Activated CD4-positive, alpha-beta T cell treated with anti-CD3 and anti-CD28 coated beads for 36 hours (primary cell): Measurements from ENCODE around the gene SYNPO. TPM values are rescaled to one million over a fixed set of nuclear protein-coding genes. Genes with fewer than 3 reads are reported as not detected.

Source experiments
- ATAC-seq: fragments of 200-7000 bp; cut with Tn5 transposase; one replicate; pipeline ENCODE4 v1.10.0; 2021; ENCODE audit warnings: mild to moderate bottlenecking, moderate library complexity
- CTCF ChIA-PET: fragments of 350-600 bp; sonication (Branson Sonifier 250); formaldehyde crosslinking; loops from one replicate; lab custom pipeline; 2021; ENCODE audit warnings: antibody characterized with exemption; lab: Charles Lee
- POLR2A ChIA-PET: fragments of 350-600 bp; sonication (Branson Sonifier 250); formaldehyde crosslinking; loops from one replicate; lab custom pipeline; 2021; ENCODE audit warnings: antibody characterized with exemption, inconsistent platforms; lab: Charles Lee
- DNase-seq: peaks from one replicate; pipeline ENCODE4 v3.0.0-alpha.2; 2020
- H3K27ac Mint-ChIP-seq: one replicate; pipeline ENCODE4 v1.8.0; 2021; ENCODE audit warnings: mixed read lengths
- H3K27me3 Mint-ChIP-seq: one replicate; pipeline ENCODE4 v1.8.0; 2021; ENCODE audit warnings: mixed read lengths
- H3K36me3 Mint-ChIP-seq: one replicate; pipeline ENCODE4 v1.8.0; 2021; ENCODE audit warnings: low read depth, mixed read lengths
- H3K4me1 Mint-ChIP-seq: one replicate; pipeline ENCODE4 v1.8.0; 2021; ENCODE audit warnings: mixed read lengths
- H3K4me3 Mint-ChIP-seq: one replicate; pipeline ENCODE4 v1.8.0; 2021; ENCODE audit warnings: mild to moderate bottlenecking, moderate library complexity, mixed read lengths
- H3K9me3 Mint-ChIP-seq: one replicate; pipeline ENCODE4 v1.8.0; 2021; ENCODE audit warnings: low read depth, mixed read lengths
- intact Hi-C, 2 experiments: fragments of 100-400 bp; cut with DNase I in 1 of 2; cut with micrococcal nuclease in 1 of 2; formaldehyde crosslinking; loops; one replicate each; pipeline versions ENCODE4 v1.14.2 to v1.15.1; 2022 to 2024; cut with DNase I, micrococcal nuclease
- total RNA-seq, 2 experiments: library from RNA; stranded (reverse); gene quantifications; one replicate each; pipeline ENCODE4 v1.2.3, GENCODE V29; 2021

The SYNPO gene
- total RNA-seq, 2 experiments from 2014 or later, result 0.11 to 0.14 TPM

DNA sequence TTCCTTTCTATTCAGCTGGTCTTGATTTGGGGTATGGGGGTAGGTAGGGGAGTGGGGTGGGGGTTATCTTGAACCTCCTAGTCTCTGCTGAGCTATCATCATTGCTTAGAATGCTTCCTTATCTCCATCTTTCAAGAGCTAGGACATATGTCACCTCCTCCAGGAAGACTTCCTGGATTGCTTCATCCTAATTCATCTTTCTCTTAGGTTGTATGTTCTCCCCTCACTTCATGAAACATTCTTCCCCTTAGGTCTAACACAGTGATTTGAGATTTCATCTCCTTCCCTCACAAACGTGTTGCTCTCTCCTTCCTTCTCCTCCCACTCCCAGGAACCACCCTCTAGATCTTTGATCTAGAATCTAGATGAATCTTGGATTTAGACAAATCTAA lies 2.4 kb upstream of the SYNPO start:
- no peak for ATAC-seq

DNA sequence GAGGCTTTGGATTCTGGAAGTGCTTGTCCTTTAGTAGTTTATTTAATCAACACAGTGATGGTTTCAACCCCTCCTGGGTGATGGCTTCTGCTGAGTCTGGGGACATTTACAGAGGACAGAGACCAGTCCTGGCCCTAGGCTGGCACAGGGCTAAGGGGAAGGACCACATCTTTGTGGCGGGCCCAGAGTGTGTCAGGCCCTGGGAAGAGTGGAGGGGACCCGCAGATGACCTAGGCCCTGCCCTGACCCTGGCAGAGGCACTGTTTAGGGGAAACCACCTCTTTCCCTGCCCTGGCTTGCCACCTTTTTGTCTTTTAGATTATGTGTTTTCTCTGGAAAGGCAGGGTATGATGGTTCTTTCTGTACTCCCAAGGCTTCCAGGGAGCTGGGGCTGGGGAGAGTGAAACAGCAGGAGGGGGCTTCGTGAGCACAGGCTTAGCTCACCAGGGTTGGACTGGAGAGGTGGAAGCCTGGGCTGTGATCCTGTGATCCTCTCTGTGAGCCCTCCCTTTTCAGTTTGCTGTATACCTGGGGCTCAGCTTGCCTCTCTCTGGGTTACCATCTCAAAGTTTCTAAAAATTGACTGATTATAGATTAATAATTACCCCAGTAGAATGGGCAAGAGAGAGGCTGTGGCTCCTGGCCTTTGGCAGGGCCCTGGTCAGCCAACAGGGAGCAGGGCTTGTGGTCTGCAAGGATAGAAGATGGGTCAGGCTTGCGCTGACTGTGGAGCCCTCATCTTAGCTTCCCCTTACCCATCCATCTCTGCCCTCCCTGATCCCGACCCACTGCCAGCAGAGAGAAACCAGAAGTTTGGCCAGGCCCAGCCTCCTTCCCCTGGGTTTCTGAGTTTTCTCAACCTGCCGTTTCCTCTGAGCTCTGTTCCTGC lies 1.7 kb upstream of the SYNPO start:
- POLR2A ChIA-PET, result no interaction called here
- no peaks in the 10 kb centered on the region for H3K4me1 Mint-ChIP-seq
- CTCF ChIA-PET, result interaction anchor here (0.6 kb wide), 1 partner anchor 228 kb away, joined by 3 read pairs; no protein-coding TSS in a partner anchor
- H3K4me3 Mint-ChIP-seq, result no peak overlapping the region
- ATAC-seq (no peak), DNase-seq (no peak)
- no peaks in the 10 kb centered on the region for H3K9me3 Mint-ChIP-seq
- H3K36me3 Mint-ChIP-seq, result no peaks in the 10 kb centered on the region
- H3K27me3 Mint-ChIP-seq, result peaks cover 15% of the 10 kb centered on the region
- intact Hi-C loops, result no loop called here
- H3K27ac Mint-ChIP-seq, result no peak overlapping the region

More for the DNA sequence above, 2.4 kb upstream of the SYNPO start:
- Mint-ChIP-seq H3K27ac (no peak overlapping the region), H3K4me3 (no peak overlapping the region), H3K27me3 (peaks cover 15% of the 10 kb centered on the region), H3K4me1 (no peaks in the 10 kb centered on the region), H3K36me3 (no peaks in the 10 kb centered on the region), H3K9me3 (no peaks in the 10 kb centered on the region)
- intact Hi-C loops, result no loop called here
- ChIA-PET CTCF (interaction anchor here (0.5 to 0.6 kb wide), 2 partner anchors 50 to 228 kb away, joined by 3 read pairs; no protein-coding TSS in a partner anchor), POLR2A (interaction anchor here (0.7 kb wide), 1 partner anchor 774 kb away, joined by 3 read pairs; no protein-coding TSS in a partner anchor)
- no peak for DNase-seq

DNA sequence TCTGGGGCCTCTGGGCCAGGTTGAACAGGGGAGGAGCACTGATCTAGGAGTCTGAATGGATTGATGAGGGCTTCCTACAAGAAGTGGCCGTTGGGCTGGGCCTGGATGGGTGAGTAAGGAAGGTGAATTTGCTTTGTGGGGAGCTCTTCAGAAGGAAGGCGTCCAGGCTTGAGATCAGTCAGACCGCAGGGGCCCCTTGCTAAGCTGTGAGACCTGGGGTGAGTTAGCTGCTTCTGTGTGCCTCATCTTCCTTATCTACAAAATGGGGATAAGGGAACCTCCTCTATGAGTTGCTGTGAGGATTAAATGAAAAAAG lies 1.1 kb upstream of the SYNPO start:
- H3K4me3 Mint-ChIP-seq, result no peak overlapping the region
- DNase-seq (no peak), ATAC-seq (no peak)
- peaks cover 15% of the 10 kb centered on the region for H3K27me3 Mint-ChIP-seq
- CTCF ChIA-PET, result no interaction called here
- POLR2A ChIA-PET, result no interaction called here
- no peak overlapping the region for H3K27ac Mint-ChIP-seq
- no peaks in the 10 kb centered on the region for H3K9me3 Mint-ChIP-seq
- no peaks in the 10 kb centered on the region for H3K4me1 Mint-ChIP-seq
- intact Hi-C loops, result no loop called here
- no peaks in the 10 kb centered on the region for H3K36me3 Mint-ChIP-seq

GRCh38 chr5:150639751-150640150 lies 709 bp upstream of the SYNPO start:
- DNase-seq (no peak), ATAC-seq (no peak)
- peaks cover 15% of the 10 kb centered on the region for H3K27me3 Mint-ChIP-seq
- no peak overlapping the region for H3K27ac Mint-ChIP-seq
- ChIA-PET CTCF (no interaction called here), POLR2A (no interaction called here)
- H3K4me1 Mint-ChIP-seq, result no peaks in the 10 kb centered on the region
- H3K4me3 Mint-ChIP-seq, result no peak overlapping the region
- no peaks in the 10 kb centered on the region for H3K9me3 Mint-ChIP-seq
- H3K36me3 Mint-ChIP-seq, result no peaks in the 10 kb centered on the region
- intact Hi-C loops, result no loop called here

DNA sequence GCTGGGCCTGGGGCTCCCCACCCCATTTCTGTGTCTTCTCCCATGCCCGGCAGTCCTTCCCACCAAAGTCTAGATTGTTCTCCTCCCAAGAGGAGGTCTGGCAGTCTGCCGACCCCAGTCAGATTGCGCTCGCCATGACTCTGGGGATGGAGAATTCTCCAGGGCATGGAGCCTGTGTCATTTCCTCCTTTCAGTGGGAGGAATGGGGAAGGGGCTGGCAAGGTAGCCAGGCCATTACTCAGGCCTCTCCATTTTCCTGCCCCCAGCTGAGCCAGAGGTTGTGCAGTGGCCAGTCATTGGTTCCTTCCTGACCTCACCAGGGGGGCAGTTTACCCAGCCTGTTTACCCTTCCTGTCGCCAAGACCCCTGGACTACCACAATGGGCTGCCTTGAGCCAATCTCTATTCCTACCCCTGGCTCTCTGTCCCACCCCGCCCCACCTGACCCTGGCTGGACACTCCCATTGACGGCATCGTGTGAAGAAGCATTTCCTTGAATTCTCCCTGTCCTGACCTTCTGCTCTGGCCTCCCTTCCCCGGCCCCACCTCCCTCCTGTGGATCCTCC lies 628 bp downstream of the SYNPO start:
- no peaks in the 10 kb centered on the region for H3K4me1 Mint-ChIP-seq
- intact Hi-C loops, result no loop called here
- no peak for ATAC-seq
- H3K27me3 Mint-ChIP-seq, result peaks cover 10% of the 10 kb centered on the region
- no peak for DNase-seq
- ChIA-PET POLR2A (no interaction called here), CTCF (no interaction called here)
- H3K4me3 Mint-ChIP-seq, result no peak overlapping the region
- no peak overlapping the region for H3K27ac Mint-ChIP-seq
- H3K9me3 Mint-ChIP-seq, result no peaks in the 10 kb centered on the region
- H3K36me3 Mint-ChIP-seq, result no peaks in the 10 kb centered on the region

DNA sequence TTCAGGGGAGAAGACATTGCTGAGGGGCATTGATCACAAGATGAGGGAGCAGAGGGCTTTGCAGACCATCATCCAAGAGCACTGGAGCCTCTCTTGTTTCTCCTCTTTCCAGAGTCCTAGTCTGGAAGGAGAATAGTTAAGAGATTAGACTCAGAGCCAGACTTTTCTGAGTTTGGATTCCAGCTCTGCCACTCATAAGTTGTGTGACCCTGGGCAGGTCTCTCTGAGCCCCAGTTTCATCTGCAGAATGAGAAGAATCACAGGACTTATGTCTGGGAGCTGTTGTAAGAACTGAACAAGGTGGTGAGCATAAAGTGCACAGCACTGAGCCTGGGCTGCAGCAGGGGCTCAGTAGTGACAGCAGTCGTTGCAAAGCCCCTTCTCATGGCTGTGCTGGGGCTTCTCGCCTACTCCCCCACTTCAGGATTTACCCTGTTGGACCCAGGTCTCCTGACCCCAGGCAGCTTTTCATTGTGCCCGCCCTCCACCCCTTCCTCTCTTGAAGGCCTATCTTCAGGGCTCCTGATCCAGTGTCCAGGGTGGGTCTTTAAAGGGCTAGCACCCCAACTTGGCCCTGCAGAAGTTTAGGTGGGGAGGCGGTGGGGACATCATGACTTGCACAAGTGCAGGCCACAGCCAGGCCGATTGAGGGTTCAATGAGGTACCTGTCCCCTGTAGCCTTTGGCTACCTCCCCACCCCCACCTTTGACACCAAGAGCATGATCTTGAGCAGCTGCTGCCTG lies 1.5 kb downstream of the SYNPO start:
- no peaks in the 10 kb centered on the region for H3K36me3 Mint-ChIP-seq
- ChIA-PET CTCF (interaction anchor here (0.8 kb wide), 1 partner anchor 205 kb away, joined by 4 read pairs; no protein-coding TSS in a partner anchor), POLR2A (no interaction called here)
- H3K9me3 Mint-ChIP-seq, result no peaks in the 10 kb centered on the region
- ATAC-seq (no peak), DNase-seq (no peak)
- intact Hi-C loops, result no loop called here
- H3K4me1 Mint-ChIP-seq, result no peaks in the 10 kb centered on the region
- peaks cover 4% of the 10 kb centered on the region for H3K27me3 Mint-ChIP-seq
- H3K4me3 Mint-ChIP-seq, result no peak overlapping the region
- H3K27ac Mint-ChIP-seq, result no peak overlapping the region

DNA sequence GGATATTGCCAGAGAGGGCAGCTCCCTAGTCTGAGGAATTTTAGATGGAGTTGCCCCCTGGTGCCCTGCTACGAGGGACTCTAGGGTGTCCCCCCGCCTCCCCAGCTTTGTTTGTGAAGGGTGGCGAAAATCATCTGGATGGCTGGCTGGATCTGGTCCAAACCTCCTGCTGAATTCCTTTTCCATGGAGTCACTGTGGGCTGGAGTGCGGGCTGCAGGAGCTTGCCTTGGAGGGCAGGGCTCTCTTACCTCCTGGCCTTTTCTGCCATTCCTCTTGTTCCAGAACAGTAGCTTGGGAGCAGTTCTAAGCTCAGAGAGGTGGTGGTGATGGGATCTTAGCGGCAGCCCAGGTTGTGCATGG lies 2.1 kb downstream of the SYNPO start:
- Mint-ChIP-seq H3K27me3 (peaks cover 4% of the 10 kb centered on the region), H3K4me3 (no peak overlapping the region), H3K4me1 (no peaks in the 10 kb centered on the region), H3K9me3 (no peaks in the 10 kb centered on the region), H3K27ac (no peak overlapping the region), H3K36me3 (no peaks in the 10 kb centered on the region)
- CTCF ChIA-PET, result interaction anchor here (0.6 to 1.6 kb wide), 3 partner anchors 14 to 604 kb away, joined by 4 to 5 read pairs (median 5); no protein-coding TSS in a partner anchor
- ATAC-seq, result no peak
- intact Hi-C loops, result no loop called here
- no peak for DNase-seq
- POLR2A ChIA-PET, result no interaction called here

DNA sequence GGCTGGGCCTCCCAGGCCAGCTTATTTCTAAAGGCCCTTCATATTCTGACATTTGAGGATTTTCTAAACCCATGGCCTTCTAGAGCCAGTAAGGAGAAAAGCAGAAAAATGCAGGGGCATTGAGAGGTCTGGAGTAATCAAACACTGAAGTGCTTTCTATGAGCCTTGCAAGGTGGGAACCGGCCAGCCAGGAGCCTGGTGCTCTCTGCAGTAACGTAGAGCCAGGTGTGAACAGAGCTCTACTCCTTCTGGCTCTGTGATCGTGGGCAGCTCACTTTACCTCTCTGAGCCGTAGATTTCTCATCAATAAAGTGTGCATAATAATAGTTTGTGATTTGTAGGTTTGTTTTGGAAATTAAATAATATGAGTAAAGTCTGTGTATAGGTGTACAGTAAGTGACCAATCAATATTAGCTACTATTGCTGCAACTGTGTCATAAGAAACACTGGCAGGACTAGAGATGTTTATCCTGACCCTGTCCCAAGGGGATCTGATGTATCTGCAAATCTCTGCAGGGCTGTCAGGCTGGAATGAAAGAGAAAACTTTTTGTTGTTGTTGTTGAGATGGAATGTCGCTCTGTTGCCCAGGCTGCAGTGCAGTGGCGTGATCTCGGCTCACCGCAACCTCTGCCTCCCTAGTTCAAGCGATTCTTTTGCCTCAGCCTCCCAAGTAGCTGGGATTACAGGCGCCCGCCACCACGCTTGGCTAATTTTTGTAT lies 2.7 kb downstream of the SYNPO start:
- POLR2A ChIA-PET, result no interaction called here
- no peaks in the 10 kb centered on the region for H3K4me1 Mint-ChIP-seq
- CTCF ChIA-PET, result interaction anchor here (0.6 to 1.6 kb wide), 4 partner anchors 13 to 604 kb away, joined by 3 to 5 read pairs (median 4); no protein-coding TSS in a partner anchor
- H3K36me3 Mint-ChIP-seq, result no peaks in the 10 kb centered on the region
- DNase-seq, result no peak
- no peak for ATAC-seq
- no peak overlapping the region for H3K27ac Mint-ChIP-seq
- no peaks in the 10 kb centered on the region for H3K9me3 Mint-ChIP-seq
- peaks cover 2% of the 10 kb centered on the region for H3K27me3 Mint-ChIP-seq
- intact Hi-C loops, result no loop called here
- no peak overlapping the region for H3K4me3 Mint-ChIP-seq

GRCh38 chr5:150644058-150644457 lies 3.6 kb downstream of the SYNPO start:
- intact Hi-C loops, result no loop called here
- Mint-ChIP-seq H3K27me3 (no peaks in the 10 kb centered on the region), H3K4me3 (no peak overlapping the region), H3K9me3 (no peaks in the 10 kb centered on the region), H3K4me1 (no peaks in the 10 kb centered on the region), H3K36me3 (no peaks in the 10 kb centered on the region), H3K27ac (no peak overlapping the region)
- ChIA-PET CTCF (interaction anchor here (1.0 to 1.6 kb wide), 2 partner anchors 12 to 78 kb away, joined by 3 to 5 read pairs; no protein-coding TSS in a partner anchor), POLR2A (no interaction called here)
- ATAC-seq, result no peak
- no peak for DNase-seq

DNA sequence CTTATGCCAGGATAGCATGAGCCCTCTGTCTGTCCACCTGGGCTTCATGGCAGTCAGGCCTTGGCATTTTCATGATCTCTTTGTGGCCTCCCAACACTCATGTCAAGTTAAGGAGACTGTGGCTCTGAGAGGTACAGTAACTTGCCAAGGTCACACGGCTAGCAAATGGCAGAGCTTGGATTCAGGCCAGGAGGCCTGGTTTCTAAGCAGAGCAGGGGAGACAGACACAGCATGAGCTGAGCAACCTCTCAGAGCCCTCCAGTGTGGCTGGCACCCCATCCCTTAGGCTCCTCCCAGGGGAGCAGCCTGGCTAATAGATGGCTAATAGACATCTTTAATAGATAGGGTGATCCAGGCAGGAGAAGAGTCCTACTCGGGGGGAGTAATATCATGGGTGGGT lies 4.1 kb downstream of the SYNPO start:
- intact Hi-C loops, result no loop called here
- H3K4me3 Mint-ChIP-seq, result no peak overlapping the region

More for the DNA sequence above, 4.1 kb downstream of the SYNPO start:
- DNase-seq, result no peak
- Mint-ChIP-seq H3K27ac (no peak overlapping the region), H3K36me3 (no peaks in the 10 kb centered on the region), H3K4me1 (no peaks in the 10 kb centered on the region), H3K27me3 (no peaks in the 10 kb centered on the region), H3K9me3 (no peaks in the 10 kb centered on the region)
- POLR2A ChIA-PET, result no interaction called here
- CTCF ChIA-PET, result interaction anchor here (1.0 kb wide), 1 partner anchor 79 kb away, joined by 3 read pairs; no protein-coding TSS in a partner anchor
- ATAC-seq, result no peak
